Vagina (tissue), 2 donors: ENCODE measurements around the gene ZP2.

Source experiments
- POLR2A ChIP-seq, 2 donors: fragments of 450-650 bp; IDR thresholded peaks; one replicate each; pipeline ENCODE4 v1.6.1; 2017; ENCODE audit warnings: antibody characterized with exemption in 2 of 2, mild to moderate bottlenecking in 2 of 2, moderate library complexity in 2 of 2
- POLR2AphosphoS5 ChIP-seq, 2 donors: sonication (generic); formaldehyde crosslinking; IDR thresholded peaks; one replicate each; pipeline ENCODE4 v1.9.0; 2017; ENCODE audit warnings: antibody characterized with exemption in 2 of 2, mild to moderate bottlenecking in 2 of 2, low read depth in 1 of 2; ENCODE audit not compliant: insufficient read depth in 1 of 2
- TF ChIP-seq, protein P1 (sequence below), 3 experiments: fragments of 450-650 bp in 2 of 3; fragments of 200-600 bp in 1 of 3; sonication (generic) in 1 of 3; IDR thresholded peaks; one replicate each; pipeline ENCODE4 v1.5.1; 2017 to 2019; ENCODE audit warnings: antibody characterized with exemption in 3 of 3, mild to moderate bottlenecking in 2 of 3, moderate library complexity in 2 of 3

DNA sequence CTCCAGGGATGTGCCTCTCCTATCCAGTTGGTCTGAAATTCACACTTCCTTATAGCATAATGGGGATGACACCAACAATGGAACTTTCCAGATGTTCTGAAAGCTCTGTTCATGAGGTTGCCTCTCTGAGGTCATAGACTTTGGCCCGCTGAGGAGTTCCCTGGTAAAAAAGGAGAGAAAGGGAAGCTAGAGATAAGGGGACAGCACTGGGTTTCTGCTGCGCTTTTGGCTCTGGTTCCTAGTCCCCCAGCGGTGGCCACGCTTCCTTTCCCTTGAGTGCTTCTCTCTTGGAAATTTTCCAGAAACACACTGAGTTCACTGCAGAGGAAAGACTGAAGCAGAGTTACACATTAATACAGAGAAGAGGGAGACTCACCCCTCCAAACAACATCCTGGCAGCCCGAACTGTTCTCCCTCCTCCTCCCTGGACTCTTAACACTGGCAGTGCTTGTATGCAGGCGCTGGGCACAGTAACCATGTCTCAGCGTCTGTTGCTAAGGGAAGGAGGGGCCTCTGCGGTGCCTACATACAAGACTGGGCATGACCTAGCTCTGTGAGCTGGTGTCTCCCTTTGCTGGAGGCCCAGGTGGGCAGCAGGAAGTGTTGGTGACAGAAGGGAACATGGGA, 60.9 kb downstream of the ZP2 start, which contains the start of gene DNAH3:
- TF ChIP-seq POLR2A (IDR thresholded peaks at IDR 0.05) (no peak), POLR2AphosphoS5 (IDR thresholded peaks at IDR 0.05; ENCODE audit: insufficient read depth in 1 of 2, low read depth in 1 of 2) (no peak)
- TF ChIP-seq, protein P1, sequence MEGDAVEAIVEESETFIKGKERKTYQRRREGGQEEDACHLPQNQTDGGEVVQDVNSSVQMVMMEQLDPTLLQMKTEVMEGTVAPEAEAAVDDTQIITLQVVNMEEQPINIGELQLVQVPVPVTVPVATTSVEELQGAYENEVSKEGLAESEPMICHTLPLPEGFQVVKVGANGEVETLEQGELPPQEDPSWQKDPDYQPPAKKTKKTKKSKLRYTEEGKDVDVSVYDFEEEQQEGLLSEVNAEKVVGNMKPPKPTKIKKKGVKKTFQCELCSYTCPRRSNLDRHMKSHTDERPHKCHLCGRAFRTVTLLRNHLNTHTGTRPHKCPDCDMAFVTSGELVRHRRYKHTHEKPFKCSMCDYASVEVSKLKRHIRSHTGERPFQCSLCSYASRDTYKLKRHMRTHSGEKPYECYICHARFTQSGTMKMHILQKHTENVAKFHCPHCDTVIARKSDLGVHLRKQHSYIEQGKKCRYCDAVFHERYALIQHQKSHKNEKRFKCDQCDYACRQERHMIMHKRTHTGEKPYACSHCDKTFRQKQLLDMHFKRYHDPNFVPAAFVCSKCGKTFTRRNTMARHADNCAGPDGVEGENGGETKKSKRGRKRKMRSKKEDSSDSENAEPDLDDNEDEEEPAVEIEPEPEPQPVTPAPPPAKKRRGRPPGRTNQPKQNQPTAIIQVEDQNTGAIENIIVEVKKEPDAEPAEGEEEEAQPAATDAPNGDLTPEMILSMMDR (IDR thresholded peaks at IDR 0.05) = no peak
